Fibroblast of the aortic adventitia (primary cell): ENCODE measurements around the gene CFB. TPM values are rescaled to one million over a fixed set of nuclear protein-coding genes. Genes with fewer than 3 reads are reported as not detected.
"Not testable (repeated sequence)": the region's sequence is repeated elsewhere in the genome, so short reads cannot be mapped to it uniquely, and the experiment has no call there.

Experiments used
- DNase-seq: peaks from one replicate; pipeline ENCODE4 v3.0.0-alpha.2; 2010; ENCODE audit warnings: low read depth
- H3K4me3 ChIP-seq: 2 replicates; pipeline ENCODE4 v1.5.1; 2011; ENCODE audit warnings: low read depth, mild to moderate bottlenecking, control low read depth, low read length, moderate library complexity
- CTCF ChIP-seq: IDR thresholded peaks from 2 replicates; pipeline ENCODE4 v1.5.1; 2011; ENCODE audit warnings: mild to moderate bottlenecking, low read length, control low read depth, inconsistent platforms; ENCODE audit not compliant: insufficient read depth
- total RNA-seq: library from RNA; depleted of rRNA; stranded (reverse); fragments of >200 nt; gene quantifications from 2 replicates; pipeline ENCODE4 v1.2.3, GENCODE V29; 2012; ENCODE audit warnings: low replicate concordance

CFB gene
- total RNA-seq, 1 donor, result 39.1 TPM

- no peak overlapping the region for H3K4me3 ChIP-seq
- DNase-seq, result no peak
- TF ChIP-seq CTCF, result no peak
Observed at GRCh38 chr6:31927863-31928671, 17.8 kb upstream of the CFB start.

GRCh38 chr6:31928672-31928939, 17.3 kb upstream of the CFB start:
- no peak overlapping the region for H3K4me3 ChIP-seq
- TF ChIP-seq CTCF, result no peak
- no peak for DNase-seq

- no peak for TF ChIP-seq CTCF
- no peak for DNase-seq
Observed at GRCh38 chr6:31930962-31931361, 14.9 kb upstream of the CFB start.

GRCh38 chr6:31932137-31932536, 13.8 kb upstream of the CFB start:
- H3K4me3 ChIP-seq, result not testable (repeated sequence)

More at GRCh38 chr6:31930962-31931361, 14.9 kb upstream of the CFB start:
- no peak overlapping the region for H3K4me3 ChIP-seq

GRCh38 chr6:31933537-31933936, 12.4 kb upstream of the CFB start:
- DNase-seq, result no peak
- no peak for TF ChIP-seq CTCF
- no peak overlapping the region for H3K4me3 ChIP-seq

More at GRCh38 chr6:31932137-31932536, 13.8 kb upstream of the CFB start:
- DNase-seq, result not testable (repeated sequence)

GRCh38 chr6:31935021-31935420, 10.9 kb upstream of the CFB start:
- DNase-seq, result no peak
- no peak for TF ChIP-seq CTCF
- no peak overlapping the region for H3K4me3 ChIP-seq

GRCh38 chr6:31935823-31936222, 10.1 kb upstream of the CFB start:
- TF ChIP-seq CTCF, result no peak
- no peak overlapping the region for H3K4me3 ChIP-seq
- no peak for DNase-seq
